Panc1 (cell line): Measurements from ENCODE around the gene ELL2.

ENCODE experiments used
- POLR2AphosphoS5 ChIP-seq: IDR thresholded peaks from 2 replicates; pipeline ENCODE4 v1.6.1; 2012; ENCODE audit warnings: mild to moderate bottlenecking, low read depth, low read length, moderate library complexity
- TF ChIP-seq, protein P1 (sequence below): fragments of 450-650 bp; IDR thresholded peaks from 2 replicates; pipeline ENCODE4 v1.5.1; 2017; ENCODE audit warnings: mild to moderate bottlenecking

DNA sequence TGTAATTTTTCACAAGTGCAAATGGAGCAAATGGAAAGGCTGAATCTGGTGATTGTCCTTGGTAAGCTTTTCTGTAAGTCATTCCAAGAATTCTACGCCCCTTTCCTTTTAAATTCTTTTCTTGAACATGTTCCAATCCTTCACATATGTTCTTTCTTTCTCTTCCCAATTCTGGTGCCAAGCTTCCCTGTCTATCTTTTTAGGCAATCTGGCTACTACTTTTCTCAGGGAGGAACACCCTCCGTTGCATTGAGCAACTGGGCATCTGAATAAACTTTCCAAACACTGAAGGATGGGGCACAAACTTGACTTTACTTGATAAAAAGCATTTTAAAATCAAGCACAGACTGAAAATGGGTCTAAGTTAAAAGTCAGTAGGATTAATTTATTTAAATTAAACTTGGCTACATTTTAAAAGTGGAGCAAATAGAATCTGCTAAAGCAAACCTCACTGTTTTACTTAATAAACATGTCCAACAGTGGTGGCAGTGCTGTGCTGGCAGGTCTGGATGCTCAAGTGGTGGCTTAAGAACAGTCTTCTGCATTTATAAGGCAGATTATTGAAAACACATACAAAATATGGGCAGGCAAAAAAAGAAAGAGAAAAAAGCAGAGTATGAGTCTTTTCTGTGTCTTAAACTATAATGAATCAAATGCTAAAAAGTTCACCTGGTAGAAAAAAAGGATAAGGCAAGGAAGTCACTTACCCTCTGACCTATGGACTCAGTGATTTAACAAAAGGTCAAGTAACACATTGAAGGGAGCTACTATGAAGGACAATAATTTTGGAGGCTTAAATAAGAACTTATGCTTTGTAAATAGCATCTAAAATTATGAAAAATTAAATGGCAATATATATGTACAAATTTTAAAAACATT is 5.4 kb downstream of the ELL2 start:
- TF ChIP-seq, protein P1, sequence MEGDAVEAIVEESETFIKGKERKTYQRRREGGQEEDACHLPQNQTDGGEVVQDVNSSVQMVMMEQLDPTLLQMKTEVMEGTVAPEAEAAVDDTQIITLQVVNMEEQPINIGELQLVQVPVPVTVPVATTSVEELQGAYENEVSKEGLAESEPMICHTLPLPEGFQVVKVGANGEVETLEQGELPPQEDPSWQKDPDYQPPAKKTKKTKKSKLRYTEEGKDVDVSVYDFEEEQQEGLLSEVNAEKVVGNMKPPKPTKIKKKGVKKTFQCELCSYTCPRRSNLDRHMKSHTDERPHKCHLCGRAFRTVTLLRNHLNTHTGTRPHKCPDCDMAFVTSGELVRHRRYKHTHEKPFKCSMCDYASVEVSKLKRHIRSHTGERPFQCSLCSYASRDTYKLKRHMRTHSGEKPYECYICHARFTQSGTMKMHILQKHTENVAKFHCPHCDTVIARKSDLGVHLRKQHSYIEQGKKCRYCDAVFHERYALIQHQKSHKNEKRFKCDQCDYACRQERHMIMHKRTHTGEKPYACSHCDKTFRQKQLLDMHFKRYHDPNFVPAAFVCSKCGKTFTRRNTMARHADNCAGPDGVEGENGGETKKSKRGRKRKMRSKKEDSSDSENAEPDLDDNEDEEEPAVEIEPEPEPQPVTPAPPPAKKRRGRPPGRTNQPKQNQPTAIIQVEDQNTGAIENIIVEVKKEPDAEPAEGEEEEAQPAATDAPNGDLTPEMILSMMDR: no peak; the same call in 1 of the 2 replicates
- no peak for TF ChIP-seq POLR2AphosphoS5
